ENCODE results near the gene PCDHA10.
"Not testable (repeated sequence)": the region's sequence is repeated elsewhere in the genome, so short reads cannot be mapped to it uniquely, and the experiment has no call there.

Gene PCDHA10

GRCh38 chr5:140855772-140856674, at the start of gene PCDHA10:
TSS of gene PCDHA10 (plus strand) at chr5:140855897. CDS start at chr5:140856049, 152 bp downstream.
- peak within 1 kb of the TSS; percentile 12; the same call in 1 of the 2 replicates for H3K27ac ChIP-seq
- TF ChIP-seq ZFX (IDR thresholded peaks at IDR 0.05; ENCODE audit: borderline replicate concordance), result no peak
- peak; percentile 62 for TF ChIP-seq CTCF (IDR thresholded peaks at IDR 0.05)

GRCh38 chr5:140806834-140807775, 48.6 kb upstream of the PCDHA10 start, which contains the start of gene PCDHA4:
TSS of gene PCDHA4 (plus strand) at chr5:140807068.
- TF ChIP-seq ZFX (IDR thresholded peaks at IDR 0.05; ENCODE audit: borderline replicate concordance) (no peak), CTCF (IDR thresholded peaks at IDR 0.05) (peak; percentile 80)
- H3K27ac ChIP-seq, result peak within 1 kb of the TSS; percentile 78

- H3K27ac ChIP-seq, result not testable (repeated sequence)
Measured at GRCh38 chr5:140808241-140808888, 47.3 kb upstream of the PCDHA10 start.

GRCh38 chr5:140808889-140809291, 46.8 kb upstream of the PCDHA10 start:
- no peak for TF ChIP-seq CTCF (IDR thresholded peaks at IDR 0.05)
- TF ChIP-seq ZFX (IDR thresholded peaks at IDR 0.05; ENCODE audit: borderline replicate concordance), result no peak

GRCh38 chr5:140821375-140822280, 34.1 kb upstream of the PCDHA10 start, which contains the start of gene PCDHA5:
TSS of gene PCDHA5 (plus strand) at chr5:140821613.
- peak within 1 kb of the TSS; percentile 81 for H3K27ac ChIP-seq

More at GRCh38 chr5:140808889-140809291, 46.8 kb upstream of the PCDHA10 start:
- no peak overlapping the region for H3K27ac ChIP-seq

GRCh38 chr5:140822281-140822629, 33.4 kb upstream of the PCDHA10 start:
- H3K27ac ChIP-seq, result peak overlapping the region; percentile 81
- TF ChIP-seq CTCF (IDR thresholded peaks at IDR 0.05) (peak; percentile 22; the same call in 1 of the 2 replicates), ZFX (IDR thresholded peaks at IDR 0.05; ENCODE audit: borderline replicate concordance) (no peak)

More at GRCh38 chr5:140821375-140822280, 34.1 kb upstream of the PCDHA10 start, which contains the start of gene PCDHA5:
- TF ChIP-seq ZFX (IDR thresholded peaks at IDR 0.05; ENCODE audit: borderline replicate concordance), result no peak
- TF ChIP-seq CTCF (IDR thresholded peaks at IDR 0.05), result peak; percentile 56

GRCh38 chr5:140822969-140823368, 32.7 kb upstream of the PCDHA10 start:
- not testable (repeated sequence) for H3K27ac ChIP-seq

All from 22Rv1 (cell line).